HG03378 (cell line): ENCODE data around the gene TBC1D19.
A peak's percentile ranks its signal among the peaks of the same experiment; 100 is the strongest.
"Not testable (repeated sequence)": the region's sequence is repeated elsewhere in the genome, so short reads cannot be mapped to it uniquely, and the experiment has no call there.

ENCODE experiments used
- ATAC-seq: cut with Tn5 transposase; IDR thresholded peaks from one replicate; pipeline ENCODE4 v1.9.1; 2021; ENCODE audit warnings: mild to moderate bottlenecking, moderate library complexity; ENCODE audit not compliant: unreplicated experiment

TBC1D19 gene

GRCh38 chr4:26583865-26584652 is at the start of gene TBC1D19:
TBC1D19 (plus strand) TSS chr4:26584084; CDS start chr4:26584194, 110 bp downstream.
- ATAC-seq, result peak; percentile 99

GRCh38 chr4:26542991-26543390 is 40.9 kb upstream of the TBC1D19 start:
- ATAC-seq, result no peak

- ATAC-seq, result no peak
Observed at GRCh38 chr4:26544421-26544820, 39.5 kb upstream of the TBC1D19 start.

- ATAC-seq, result not testable (repeated sequence)
Observed at GRCh38 chr4:26548379-26548778, 35.5 kb upstream of the TBC1D19 start.

- ATAC-seq, result no peak
Observed at GRCh38 chr4:26557164-26557563, 26.7 kb upstream of the TBC1D19 start.

- ATAC-seq, result no peak
Observed at GRCh38 chr4:26558166-26558895, 25.6 kb upstream of the TBC1D19 start.

- ATAC-seq, result no peak
Observed at GRCh38 chr4:26566133-26566532, 17.8 kb upstream of the TBC1D19 start.

GRCh38 chr4:26568446-26568994 is 15.4 kb upstream of the TBC1D19 start:
- no peak for ATAC-seq

- no peak for ATAC-seq
Observed at GRCh38 chr4:26570596-26570995, 13.3 kb upstream of the TBC1D19 start.

- no peak for ATAC-seq
Observed at GRCh38 chr4:26573389-26573794, 10.5 kb upstream of the TBC1D19 start.

- no peak for ATAC-seq
Observed at GRCh38 chr4:26574563-26574962, 9.3 kb upstream of the TBC1D19 start.

GRCh38 chr4:26576231-26576739 is 7.6 kb upstream of the TBC1D19 start:
- no peak for ATAC-seq

GRCh38 chr4:26577066-26577465 is 6.8 kb upstream of the TBC1D19 start:
- ATAC-seq, result no peak

- no peak for ATAC-seq
Observed at GRCh38 chr4:26579169-26579568, 4.7 kb upstream of the TBC1D19 start.

GRCh38 chr4:26581341-26581740 is 2.5 kb upstream of the TBC1D19 start:
- ATAC-seq, result not testable (repeated sequence)

- peak; percentile 63 for ATAC-seq
Observed at GRCh38 chr4:26583538-26583864, 383 bp upstream of the TBC1D19 start.

GRCh38 chr4:26584725-26585124 is 841 bp downstream of the TBC1D19 start:
- ATAC-seq, result no peak

GRCh38 chr4:26589705-26590104 is 5.8 kb downstream of the TBC1D19 start:
- ATAC-seq, result no peak

GRCh38 chr4:26590639-26591038 is 6.8 kb downstream of the TBC1D19 start:
- no peak for ATAC-seq

GRCh38 chr4:26593557-26593956 is 9.7 kb downstream of the TBC1D19 start:
- ATAC-seq, result not testable (repeated sequence)

- no peak for ATAC-seq
Observed at GRCh38 chr4:26594371-26594770, 10.5 kb downstream of the TBC1D19 start.

- no peak for ATAC-seq
Observed at GRCh38 chr4:26594778-26595177, 10.9 kb downstream of the TBC1D19 start.
